Neural cell (in vitro differentiated cells): Measurements from ENCODE around the gene FCER2. TPM values are rescaled to one million over a fixed set of nuclear protein-coding genes. Genes with fewer than 3 reads are reported as not detected.

ENCODE experiments used
- H2AFZ ChIP-seq: fragments of 200-600, 300-800 bp; sonication (generic), shearing (Covaris generic); 2 replicates; pipeline ENCODE4 v1.6.0; 2014; ENCODE audit warnings: low read depth, mild to moderate bottlenecking, antibody characterized with exemption, low read length, moderate library complexity
- H3F3A ChIP-seq: fragments of 200-600 bp; shearing (Covaris generic); 2 replicates; pipeline ENCODE4 v1.6.1; 2016; ENCODE audit warnings: mild to moderate bottlenecking, moderate library complexity, mixed read lengths, antibody characterized with exemption, low read length; ENCODE audit not compliant: insufficient read depth, poor library complexity, severe bottlenecking
- H3K27ac ChIP-seq: fragments of 200-600, 300-800 bp; sonication (generic), shearing (Covaris generic); 2 replicates; pipeline ENCODE4 v1.5.1; 2014; ENCODE audit warnings: mild to moderate bottlenecking, low read length, moderate library complexity
- H3K27me3 ChIP-seq: fragments of 300-800, 200-600 bp; sonication (generic), shearing (Covaris generic); 2 replicates; pipeline ENCODE4 v1.6.0; 2014; ENCODE audit warnings: mild to moderate bottlenecking, low read depth, low read length, moderate library complexity; ENCODE audit not compliant: insufficient read depth
- H3K36me3 ChIP-seq: fragments of 300-800, 200-600 bp; sonication (generic), shearing (Covaris generic); 2 replicates; pipeline ENCODE4 v1.5.1; 2014; ENCODE audit warnings: mild to moderate bottlenecking, antibody characterized with exemption, low read length, moderate library complexity; ENCODE audit not compliant: insufficient read depth
- H3K4me2 ChIP-seq: fragments of 300-800, 200-600 bp; sonication (generic), shearing (Covaris generic); 2 replicates; pipeline ENCODE4 v1.6.0; 2014; ENCODE audit warnings: mild to moderate bottlenecking, low read length
- H3K4me3 ChIP-seq: fragments of 300-800, 200-600 bp; sonication (generic), shearing (Covaris generic); 2 replicates; pipeline ENCODE4 v1.5.1; 2014; ENCODE audit warnings: mild to moderate bottlenecking, low read length, moderate library complexity
- H3K79me2 ChIP-seq: fragments of 200-600 bp; shearing (Covaris generic); replicated peaks from 2 replicates; pipeline ENCODE4 v1.6.0; 2014; ENCODE audit warnings: mild to moderate bottlenecking, low read length, moderate library complexity; ENCODE audit not compliant: insufficient read depth
- H3K9ac ChIP-seq: fragments of 300-800, 200-600 bp; sonication (generic), shearing (Covaris generic); 2 replicates; pipeline ENCODE4 v1.6.1; 2016; ENCODE audit warnings: mild to moderate bottlenecking, low read length, mixed read lengths
- H3K9me2 ChIP-seq: fragments of 200-600 bp; shearing (Covaris generic); 2 replicates; pipeline ENCODE4 v1.6.1; 2016; ENCODE audit warnings: mild to moderate bottlenecking, low read length, mixed read lengths; ENCODE audit not compliant: insufficient read depth
- H3K9me3 ChIP-seq: fragments of 200-600, 300-800 bp; sonication (generic), shearing (Covaris generic); 2 replicates; pipeline ENCODE4 v1.6.1; 2016; ENCODE audit warnings: mild to moderate bottlenecking, mixed run types, low read length, moderate library complexity, mixed read lengths
- H4K20me1 ChIP-seq: fragments of 200-600 bp; shearing (Covaris generic); 2 replicates; pipeline ENCODE4 v1.6.1; 2016; ENCODE audit warnings: mild to moderate bottlenecking, mixed run types; ENCODE audit not compliant: insufficient read depth
- EP300 ChIP-seq: fragments of 450-650 bp; conservative IDR thresholded peaks from 2 replicates; pipeline ENCODE4 v1.6.1; 2014; ENCODE audit warnings: antibody characterized with exemption, mild to moderate bottlenecking, moderate library complexity; ENCODE audit not compliant: poor library complexity, severe bottlenecking
- EZH2 ChIP-seq: fragments of 200-600, 300-800 bp; shearing (Covaris generic), sonication (generic); IDR thresholded peaks from 2 replicates; pipeline ENCODE4 v1.6.1; 2014; ENCODE audit warnings: antibody characterized with exemption, low read length, borderline replicate concordance, mild to moderate bottlenecking; ENCODE audit not compliant: insufficient read depth, poor library complexity, severe bottlenecking
- MXI1 ChIP-seq: fragments of 450-650 bp; conservative IDR thresholded peaks from 2 replicates; pipeline ENCODE4 v1.6.1; 2014; ENCODE audit warnings: antibody characterized with exemption, mild to moderate bottlenecking; ENCODE audit not compliant: poor library complexity, severe bottlenecking
- POLR2AphosphoS5 ChIP-seq: IDR thresholded peaks from 2 replicates; pipeline ENCODE4 v1.6.1; 2012
- RAD21 ChIP-seq: fragments of 450-650 bp; conservative IDR thresholded peaks from 2 replicates; pipeline ENCODE4 v1.6.1; 2014; ENCODE audit warnings: antibody characterized with exemption, mild to moderate bottlenecking, moderate library complexity
- SMC3 ChIP-seq: fragments of 450-650 bp; conservative IDR thresholded peaks from 2 replicates; pipeline ENCODE4 v1.6.1; 2014; ENCODE audit warnings: antibody characterized with exemption, mild to moderate bottlenecking, moderate library complexity; ENCODE audit not compliant: poor library complexity
- TAF1 ChIP-seq: IDR thresholded peaks from 2 replicates; pipeline ENCODE4 v1.6.1; 2012; ENCODE audit warnings: low read depth
- polyA plus RNA-seq: library from polyadenylated mRNA; depleted of rRNA; stranded (reverse); fragments of >200 nt; gene quantifications from 2 replicates; pipeline ENCODE4 v1.2.3, GENCODE V29; 2014
- TF ChIP-seq, protein P1 (sequence below): fragments of 450-650 bp; IDR thresholded peaks from 2 replicates; pipeline ENCODE4 v1.5.1; 2014; ENCODE audit warnings: antibody characterized with exemption, mild to moderate bottlenecking, moderate library complexity; ENCODE audit not compliant: poor library complexity, severe bottlenecking
- TF ChIP-seq, protein P2 (sequence below): IDR thresholded peaks from 2 replicates; pipeline ENCODE4 v1.6.1; 2012; ENCODE audit warnings: borderline replicate concordance

The FCER2 gene
- polyA plus RNA-seq, 1 donor from 2014 or later: not detected

DNA sequence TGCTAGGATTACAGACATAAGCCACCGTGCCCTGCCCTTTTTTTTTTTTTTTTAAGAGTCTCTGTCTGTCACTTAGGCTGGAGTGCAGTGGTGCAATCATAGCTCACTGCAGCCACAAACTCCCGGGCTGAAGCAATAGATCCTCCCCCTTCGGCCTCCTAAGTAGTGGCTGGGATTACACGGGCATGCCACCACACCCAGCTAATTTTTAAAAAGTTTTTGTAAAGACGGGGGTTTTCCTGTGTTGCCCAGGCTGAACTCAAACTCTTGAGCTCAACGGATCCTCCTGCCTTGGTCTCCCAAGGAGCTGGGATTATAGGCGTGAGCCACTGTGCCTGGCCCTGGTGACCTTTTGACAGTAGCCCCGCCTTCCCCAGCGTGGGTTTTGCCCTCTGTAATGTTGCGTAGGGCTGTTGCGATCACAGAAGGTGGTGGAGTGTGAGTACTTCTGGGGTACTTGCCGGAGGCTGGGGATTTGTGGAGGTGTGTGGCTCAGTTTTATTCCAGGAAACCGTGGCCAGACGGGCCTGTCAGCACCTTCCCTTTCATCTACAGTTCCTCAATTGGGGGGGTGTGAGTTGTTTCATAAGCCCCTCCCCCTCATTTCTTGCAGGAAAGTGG, 44.7 kb downstream of the FCER2 start:
- Histone ChIP-seq H3F3A (no peaks in the 10 kb centered on the region), H3K36me3 (no peaks in the 10 kb centered on the region), H3K79me2 (no peaks in the 10 kb centered on the region), H3K27ac (no peak overlapping the region), H3K9me2 (no peaks in the 10 kb centered on the region), H3K9ac (no peak overlapping the region), H3K9me3 (no peaks in the 10 kb centered on the region), H3K4me3 (no peak overlapping the region), H3K4me2 (no peak overlapping the region), H3K27me3 (no peaks in the 10 kb centered on the region), H2AFZ (no peak overlapping the region), H4K20me1 (no peaks in the 10 kb centered on the region)
- no peak for TF ChIP-seq POLR2AphosphoS5
- no peak for TF ChIP-seq TAF1

DNA sequence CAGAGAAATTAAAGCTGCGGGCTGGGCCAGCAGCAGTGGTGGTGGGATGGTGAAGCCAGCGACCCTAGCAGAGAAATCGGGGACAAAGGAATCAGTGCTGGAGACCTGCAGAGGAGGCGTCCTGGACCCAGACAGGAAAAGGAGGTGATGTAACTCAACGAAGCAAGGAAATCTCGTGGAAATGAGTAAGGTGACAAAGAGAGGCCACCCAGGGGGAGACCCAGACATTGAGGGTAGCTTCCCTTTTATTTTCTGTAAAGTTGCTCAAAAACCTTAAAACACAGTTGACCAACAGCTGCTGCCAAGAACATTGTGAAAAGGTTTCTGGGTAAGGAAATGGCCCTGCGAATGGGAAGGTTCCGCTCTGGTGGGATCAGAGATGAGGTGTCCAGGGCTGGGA, 46.4 kb downstream of the FCER2 start:
- no peak for TF ChIP-seq RAD21
- Histone ChIP-seq H2AFZ (no peak overlapping the region), H3K27me3 (peaks cover 3% of the 10 kb centered on the region), H3K36me3 (no peaks in the 10 kb centered on the region), H3F3A (no peaks in the 10 kb centered on the region), H3K9me3 (no peaks in the 10 kb centered on the region), H3K9ac (no peak overlapping the region), H4K20me1 (no peaks in the 10 kb centered on the region), H3K79me2 (no peaks in the 10 kb centered on the region), H3K27ac (no peak overlapping the region), H3K4me3 (no peak overlapping the region), H3K4me2 (no peak overlapping the region), H3K9me2 (no peaks in the 10 kb centered on the region)

DNA sequence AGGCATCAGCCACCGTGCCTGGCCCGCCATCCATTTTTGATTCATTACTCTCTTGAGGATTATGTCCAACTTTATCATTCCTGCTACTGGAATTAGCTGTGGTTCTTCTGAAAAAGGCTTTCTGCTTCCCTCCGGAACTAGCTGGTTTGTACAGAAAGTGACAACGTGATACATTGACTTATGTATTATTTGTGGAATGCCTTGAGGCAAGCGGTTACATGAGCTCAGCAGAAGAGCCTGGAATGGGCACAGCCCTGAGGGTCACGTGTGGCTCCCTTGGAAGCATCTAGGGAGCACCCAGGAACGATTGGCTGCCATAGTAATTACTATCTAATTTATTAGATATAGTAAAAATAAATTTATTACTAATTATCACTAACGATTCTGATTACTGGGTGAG, 47.5 kb downstream of the FCER2 start:
- TF ChIP-seq EP300 (no peak), MXI1 (no peak), SMC3 (no peak), TAF1 (no peak), RAD21 (no peak), EZH2 (no peak), POLR2AphosphoS5 (no peak)
- TF ChIP-seq, protein P1, sequence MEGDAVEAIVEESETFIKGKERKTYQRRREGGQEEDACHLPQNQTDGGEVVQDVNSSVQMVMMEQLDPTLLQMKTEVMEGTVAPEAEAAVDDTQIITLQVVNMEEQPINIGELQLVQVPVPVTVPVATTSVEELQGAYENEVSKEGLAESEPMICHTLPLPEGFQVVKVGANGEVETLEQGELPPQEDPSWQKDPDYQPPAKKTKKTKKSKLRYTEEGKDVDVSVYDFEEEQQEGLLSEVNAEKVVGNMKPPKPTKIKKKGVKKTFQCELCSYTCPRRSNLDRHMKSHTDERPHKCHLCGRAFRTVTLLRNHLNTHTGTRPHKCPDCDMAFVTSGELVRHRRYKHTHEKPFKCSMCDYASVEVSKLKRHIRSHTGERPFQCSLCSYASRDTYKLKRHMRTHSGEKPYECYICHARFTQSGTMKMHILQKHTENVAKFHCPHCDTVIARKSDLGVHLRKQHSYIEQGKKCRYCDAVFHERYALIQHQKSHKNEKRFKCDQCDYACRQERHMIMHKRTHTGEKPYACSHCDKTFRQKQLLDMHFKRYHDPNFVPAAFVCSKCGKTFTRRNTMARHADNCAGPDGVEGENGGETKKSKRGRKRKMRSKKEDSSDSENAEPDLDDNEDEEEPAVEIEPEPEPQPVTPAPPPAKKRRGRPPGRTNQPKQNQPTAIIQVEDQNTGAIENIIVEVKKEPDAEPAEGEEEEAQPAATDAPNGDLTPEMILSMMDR: no peak
- TF ChIP-seq, protein P2, sequence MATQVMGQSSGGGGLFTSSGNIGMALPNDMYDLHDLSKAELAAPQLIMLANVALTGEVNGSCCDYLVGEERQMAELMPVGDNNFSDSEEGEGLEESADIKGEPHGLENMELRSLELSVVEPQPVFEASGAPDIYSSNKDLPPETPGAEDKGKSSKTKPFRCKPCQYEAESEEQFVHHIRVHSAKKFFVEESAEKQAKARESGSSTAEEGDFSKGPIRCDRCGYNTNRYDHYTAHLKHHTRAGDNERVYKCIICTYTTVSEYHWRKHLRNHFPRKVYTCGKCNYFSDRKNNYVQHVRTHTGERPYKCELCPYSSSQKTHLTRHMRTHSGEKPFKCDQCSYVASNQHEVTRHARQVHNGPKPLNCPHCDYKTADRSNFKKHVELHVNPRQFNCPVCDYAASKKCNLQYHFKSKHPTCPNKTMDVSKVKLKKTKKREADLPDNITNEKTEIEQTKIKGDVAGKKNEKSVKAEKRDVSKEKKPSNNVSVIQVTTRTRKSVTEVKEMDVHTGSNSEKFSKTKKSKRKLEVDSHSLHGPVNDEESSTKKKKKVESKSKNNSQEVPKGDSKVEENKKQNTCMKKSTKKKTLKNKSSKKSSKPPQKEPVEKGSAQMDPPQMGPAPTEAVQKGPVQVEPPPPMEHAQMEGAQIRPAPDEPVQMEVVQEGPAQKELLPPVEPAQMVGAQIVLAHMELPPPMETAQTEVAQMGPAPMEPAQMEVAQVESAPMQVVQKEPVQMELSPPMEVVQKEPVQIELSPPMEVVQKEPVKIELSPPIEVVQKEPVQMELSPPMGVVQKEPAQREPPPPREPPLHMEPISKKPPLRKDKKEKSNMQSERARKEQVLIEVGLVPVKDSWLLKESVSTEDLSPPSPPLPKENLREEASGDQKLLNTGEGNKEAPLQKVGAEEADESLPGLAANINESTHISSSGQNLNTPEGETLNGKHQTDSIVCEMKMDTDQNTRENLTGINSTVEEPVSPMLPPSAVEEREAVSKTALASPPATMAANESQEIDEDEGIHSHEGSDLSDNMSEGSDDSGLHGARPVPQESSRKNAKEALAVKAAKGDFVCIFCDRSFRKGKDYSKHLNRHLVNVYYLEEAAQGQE: no peak
- no peak overlapping the region for H3K27ac ChIP-seq
- H3K4me3 ChIP-seq: no peak overlapping the region
- peaks cover 3% of the 10 kb centered on the region for H3K27me3 ChIP-seq
- no peaks in the 10 kb centered on the region for H4K20me1 ChIP-seq
- no peak overlapping the region for H2AFZ ChIP-seq
- H3F3A ChIP-seq: no peaks in the 10 kb centered on the region
- H3K9me2 ChIP-seq: no peaks in the 10 kb centered on the region
- no peak overlapping the region for H3K4me2 ChIP-seq
- no peaks in the 10 kb centered on the region for H3K9me3 ChIP-seq
- H3K79me2 ChIP-seq: no peaks in the 10 kb centered on the region
- no peak overlapping the region for H3K9ac ChIP-seq
- no peaks in the 10 kb centered on the region for H3K36me3 ChIP-seq
